ENCODE data around the gene KRT222.

The KRT222 gene

GRCh38 chr17:40664582-40665333 is at the start of gene KRT222:
TSS of gene KRT222 (minus strand) at chr17:40665177. CDS start at chr17:40665099, 78 bp downstream.
- no peak for DNase-seq

- no peak for DNase-seq
These were observed 49.5 kb upstream of the KRT222 start for GRCh38 chr17:40714473-40714872.

GRCh38 chr17:40707745-40708144 is 42.8 kb upstream of the KRT222 start:
- DNase-seq = no peak

GRCh38 chr17:40705584-40705983 is 40.6 kb upstream of the KRT222 start:
- no peak for DNase-seq

GRCh38 chr17:40703652-40704051 is 38.7 kb upstream of the KRT222 start, which contains the start of gene KRT24:
TSS of gene KRT24 (minus strand) at chr17:40703752. CDS start at chr17:40703693, 59 bp downstream.
- no peak for DNase-seq

- no peak for DNase-seq
These were observed 37.3 kb upstream of the KRT222 start for GRCh38 chr17:40702271-40702670.

GRCh38 chr17:40699853-40700252 is 34.9 kb upstream of the KRT222 start:
- DNase-seq = no peak

- DNase-seq = no peak
These were observed 34.4 kb upstream of the KRT222 start for GRCh38 chr17:40699371-40699770.

GRCh38 chr17:40697297-40697696 is 32.3 kb upstream of the KRT222 start:
- no peak for DNase-seq

GRCh38 chr17:40696651-40697072 is 31.7 kb upstream of the KRT222 start:
- DNase-seq = no peak

GRCh38 chr17:40695874-40696472 is 31.0 kb upstream of the KRT222 start:
- DNase-seq = no peak

- DNase-seq = no peak
These were observed 29.6 kb upstream of the KRT222 start for GRCh38 chr17:40694584-40694983.

- no peak for DNase-seq
These were observed 22.1 kb upstream of the KRT222 start for GRCh38 chr17:40687106-40687505.

GRCh38 chr17:40686192-40686591 is 21.2 kb upstream of the KRT222 start:
- no peak for DNase-seq

GRCh38 chr17:40680998-40681397 is 16.0 kb upstream of the KRT222 start:
- DNase-seq = no peak

- DNase-seq = no peak
These were observed 14.5 kb upstream of the KRT222 start for GRCh38 chr17:40679523-40679907.

GRCh38 chr17:40678902-40679522 is 14.0 kb upstream of the KRT222 start:
- DNase-seq = no peak

- no peak for DNase-seq
These were observed 10.9 kb upstream of the KRT222 start for GRCh38 chr17:40675905-40676304.

- DNase-seq = no peak
These were observed 7.7 kb upstream of the KRT222 start for GRCh38 chr17:40672654-40673053.

- no peak for DNase-seq
These were observed 6.3 kb upstream of the KRT222 start for GRCh38 chr17:40671282-40671681.

- DNase-seq = no peak
These were observed 1.4 kb upstream of the KRT222 start for GRCh38 chr17:40666331-40666730.

GRCh38 chr17:40663252-40663651 is 1.7 kb downstream of the KRT222 start:
- DNase-seq = no peak

- DNase-seq = no peak
These were observed 5.1 kb downstream of the KRT222 start for GRCh38 chr17:40659911-40660310.

- no peak for DNase-seq
These were observed 6.6 kb downstream of the KRT222 start for GRCh38 chr17:40658396-40658795.

All from activated CD4-positive, alpha-beta T cell treated with anti-CD3 and anti-CD28 coated beads, Interleukin-2, amount 50 U/mL, for 1 hour (primary cell).